ENCODE data around the gene ABCA3.

DNA sequence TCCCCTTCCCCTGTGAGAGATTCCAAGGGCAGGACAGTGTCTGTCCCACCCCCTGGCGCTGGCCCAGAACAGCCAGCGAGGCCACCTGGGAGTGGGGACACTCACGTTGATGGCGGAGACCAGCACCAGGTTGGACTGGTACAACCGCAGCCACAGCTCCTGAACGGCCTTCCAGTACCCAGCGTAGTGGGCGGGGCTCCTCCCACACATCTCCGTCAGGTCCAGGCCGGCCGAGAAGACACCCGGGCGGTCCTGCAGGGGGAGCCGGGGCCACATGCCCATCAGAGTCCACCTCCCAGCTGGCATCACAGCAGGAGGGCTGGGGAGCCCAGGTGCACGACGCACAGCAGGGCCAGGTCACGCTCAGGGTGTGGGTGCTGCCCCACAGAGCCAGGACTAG, 96.2 kb downstream of the ABCA3 start:
- TF ChIP-seq, protein P1, sequence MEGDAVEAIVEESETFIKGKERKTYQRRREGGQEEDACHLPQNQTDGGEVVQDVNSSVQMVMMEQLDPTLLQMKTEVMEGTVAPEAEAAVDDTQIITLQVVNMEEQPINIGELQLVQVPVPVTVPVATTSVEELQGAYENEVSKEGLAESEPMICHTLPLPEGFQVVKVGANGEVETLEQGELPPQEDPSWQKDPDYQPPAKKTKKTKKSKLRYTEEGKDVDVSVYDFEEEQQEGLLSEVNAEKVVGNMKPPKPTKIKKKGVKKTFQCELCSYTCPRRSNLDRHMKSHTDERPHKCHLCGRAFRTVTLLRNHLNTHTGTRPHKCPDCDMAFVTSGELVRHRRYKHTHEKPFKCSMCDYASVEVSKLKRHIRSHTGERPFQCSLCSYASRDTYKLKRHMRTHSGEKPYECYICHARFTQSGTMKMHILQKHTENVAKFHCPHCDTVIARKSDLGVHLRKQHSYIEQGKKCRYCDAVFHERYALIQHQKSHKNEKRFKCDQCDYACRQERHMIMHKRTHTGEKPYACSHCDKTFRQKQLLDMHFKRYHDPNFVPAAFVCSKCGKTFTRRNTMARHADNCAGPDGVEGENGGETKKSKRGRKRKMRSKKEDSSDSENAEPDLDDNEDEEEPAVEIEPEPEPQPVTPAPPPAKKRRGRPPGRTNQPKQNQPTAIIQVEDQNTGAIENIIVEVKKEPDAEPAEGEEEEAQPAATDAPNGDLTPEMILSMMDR (conservative IDR thresholded peaks at IDR 0.05; ENCODE audit: low read depth, low read length) = no peak
- TF ChIP-seq EZH2 (IDR thresholded peaks at IDR 0.05; ENCODE audit: borderline replicate concordance, low read depth, low read length, poor library complexity, severe bottlenecking) = no peak
